GM21367 (cell line): ENCODE data around the gene SEMA3C.

Experiments
- ATAC-seq: cut with Tn5 transposase; IDR thresholded peaks from one replicate; pipeline ENCODE4 v1.9.1; 2021; ENCODE audit not compliant: unreplicated experiment

Gene SEMA3C

GRCh38 chr7:80858141-80858903 lies 60.5 kb downstream of the SEMA3C start:
- no peak for ATAC-seq

- ATAC-seq: no peak
These were observed 62.1 kb downstream of the SEMA3C start for GRCh38 chr7:80856769-80857168.

GRCh38 chr7:80851896-80852476 lies 66.9 kb downstream of the SEMA3C start:
- no peak for ATAC-seq

- ATAC-seq: no peak
These were observed 70.0 kb downstream of the SEMA3C start for GRCh38 chr7:80848841-80849240.

- ATAC-seq: no peak
These were observed 71.0 kb downstream of the SEMA3C start for GRCh38 chr7:80847895-80848294.

GRCh38 chr7:80847027-80847426 lies 71.8 kb downstream of the SEMA3C start:
- ATAC-seq: no peak

- no peak for ATAC-seq
These were observed 73.9 kb downstream of the SEMA3C start for GRCh38 chr7:80844916-80845315.

- no peak for ATAC-seq
These were observed 75.7 kb downstream of the SEMA3C start for GRCh38 chr7:80843018-80843677.

- ATAC-seq: no peak
These were observed 76.6 kb downstream of the SEMA3C start for GRCh38 chr7:80842022-80842790.

- ATAC-seq: no peak
These were observed 77.4 kb downstream of the SEMA3C start for GRCh38 chr7:80841423-80841955.

GRCh38 chr7:80840681-80841080 lies 78.2 kb downstream of the SEMA3C start:
- no peak for ATAC-seq

GRCh38 chr7:80839855-80840254 lies 79.0 kb downstream of the SEMA3C start:
- no peak for ATAC-seq

- no peak for ATAC-seq
These were observed 80.2 kb downstream of the SEMA3C start for GRCh38 chr7:80838643-80839042.

GRCh38 chr7:80837345-80837744 lies 81.5 kb downstream of the SEMA3C start:
- no peak for ATAC-seq

- ATAC-seq: no peak
These were observed 83.6 kb downstream of the SEMA3C start for GRCh38 chr7:80835251-80835650.

- ATAC-seq: no peak
These were observed 85.3 kb downstream of the SEMA3C start for GRCh38 chr7:80833289-80834268.

GRCh38 chr7:80832006-80832405 lies 86.8 kb downstream of the SEMA3C start:
- ATAC-seq: no peak

GRCh38 chr7:80830584-80831285 lies 88.1 kb downstream of the SEMA3C start:
- no peak for ATAC-seq

GRCh38 chr7:80830010-80830409 lies 88.8 kb downstream of the SEMA3C start:
- no peak for ATAC-seq
